HepG2 (cell line): ENCODE measurements around the gene RPLP2. TPM values are rescaled to one million over a fixed set of nuclear protein-coding genes. Genes with fewer than 3 reads are reported as not detected.

Source experiments
- AGO2 ChIP-seq: fragments of 200-400 bp; formaldehyde crosslinking; optimal IDR thresholded peaks from 2 replicates; pipeline ENCODE3; 2017; ENCODE audit warnings: mild to moderate bottlenecking, low read depth, low read length, moderate library complexity
- ETV6 ChIP-seq: sonication (generic); formaldehyde crosslinking; conservative IDR thresholded peaks from 2 replicates; pipeline ENCODE4 v1.4.0; 2020; ENCODE audit warnings: missing genetic modification reagents
- KDM5A ChIP-seq: fragments of 200-600 bp; sonication (generic); IDR thresholded peaks from 2 replicates; pipeline ENCODE4 v1.7.0; 2018; ENCODE audit warnings: antibody characterized with exemption, mild to moderate bottlenecking, low read length, borderline replicate concordance
- LCORL ChIP-seq, 2 experiments: fragments of 450-650 bp in 1 of 2; sonication (generic) in 1 of 2; formaldehyde crosslinking in 1 of 2; IDR thresholded peaks; 2 replicates each; pipeline versions ENCODE4 v1.5.0 to v1.6.1; 2017 to 2020; ENCODE audit warnings: antibody characterized with exemption in 1 of 2, missing genetic modification reagents in 1 of 2
- TMF1 ChIP-seq: sonication (generic); formaldehyde crosslinking; IDR thresholded peaks from 2 replicates; pipeline ENCODE4 v1.8.1; 2022; ENCODE audit warnings: low read depth, missing genetic modification reagents
- ZNF224 ChIP-seq: sonication (generic); formaldehyde crosslinking; IDR thresholded peaks from 2 replicates; pipeline ENCODE4 v1.5.0; 2020; ENCODE audit warnings: mild to moderate bottlenecking, missing genetic modification reagents
- ZNF746 ChIP-seq: sonication (generic); formaldehyde crosslinking; IDR thresholded peaks from 2 replicates; pipeline ENCODE4 v1.8.0; 2022; ENCODE audit warnings: mild to moderate bottlenecking, missing genetic modification reagents
- ZNF761 ChIP-seq: sonication (generic); formaldehyde crosslinking; conservative IDR thresholded peaks from 2 replicates; pipeline ENCODE4 v1.4.0; 2020; ENCODE audit warnings: mild to moderate bottlenecking, missing genetic modification reagents
- polyA plus RNA-seq, 8 experiments: library from polyadenylated mRNA; depleted of rRNA in 3 of 8; stranded (reverse) in 7 of 8; unstranded in 1 of 8; fragments of >200 nt; fragmentation: Illumina TruSeq in 4 of 8; extraction: Trizol in 4 of 8; gene quantifications; 2 replicates each; pipeline versions ENCODE4 v1.2.1 to v1.2.3, GENCODE V29; 2011 to 2016; ENCODE audit warnings: low read depth in 4 of 8, missing spikeins in 1 of 8, mixed read lengths in 1 of 8; ENCODE audit not compliant: insufficient read depth in 1 of 8
- total RNA-seq, 5 experiments: library from RNA; depleted of rRNA; stranded (reverse); fragments of >200 nt; fragmentation: Illumina TruSeq; extraction: Trizol; gene quantifications; 2 replicates each; pipeline ENCODE4 v1.2.3, GENCODE V29; 2016; ENCODE audit warnings: low read depth in 1 of 5
- TF ChIP-seq, protein P1 (sequence below): sonication (generic); formaldehyde crosslinking; IDR thresholded peaks from 2 replicates; pipeline ENCODE4 v1.4.0; 2020; ENCODE audit warnings: missing genetic modification reagents
- TF ChIP-seq, protein P2 (sequence below): sonication (generic); formaldehyde crosslinking; IDR thresholded peaks from 2 replicates; pipeline ENCODE4 v1.5.0; 2020; ENCODE audit warnings: missing genetic modification reagents, mild to moderate bottlenecking, borderline replicate concordance
- TF ChIP-seq, protein P3 (sequence below): sonication (generic); formaldehyde crosslinking; conservative IDR thresholded peaks from 2 replicates; pipeline ENCODE4 v1.5.0; 2020; ENCODE audit warnings: missing genetic modification reagents
- TF ChIP-seq, protein P4 (sequence below): sonication (generic); formaldehyde crosslinking; IDR thresholded peaks from 2 replicates; pipeline ENCODE4 v1.5.1; 2020; ENCODE audit warnings: missing genetic modification reagents, mild to moderate bottlenecking, borderline replicate concordance
- TF ChIP-seq, protein P5 (sequence below): sonication (generic); formaldehyde crosslinking; conservative IDR thresholded peaks from 2 replicates; pipeline ENCODE4 v1.8.0; 2022; ENCODE audit warnings: mild to moderate bottlenecking, moderate library complexity, missing genetic modification reagents

The RPLP2 gene
- total and polyA plus RNA-seq, 2 of the 13 experiments (the other 11 are each of a cell fraction or from before 2014, with no cell fraction given): 978 to 2,106 TPM

DNA sequence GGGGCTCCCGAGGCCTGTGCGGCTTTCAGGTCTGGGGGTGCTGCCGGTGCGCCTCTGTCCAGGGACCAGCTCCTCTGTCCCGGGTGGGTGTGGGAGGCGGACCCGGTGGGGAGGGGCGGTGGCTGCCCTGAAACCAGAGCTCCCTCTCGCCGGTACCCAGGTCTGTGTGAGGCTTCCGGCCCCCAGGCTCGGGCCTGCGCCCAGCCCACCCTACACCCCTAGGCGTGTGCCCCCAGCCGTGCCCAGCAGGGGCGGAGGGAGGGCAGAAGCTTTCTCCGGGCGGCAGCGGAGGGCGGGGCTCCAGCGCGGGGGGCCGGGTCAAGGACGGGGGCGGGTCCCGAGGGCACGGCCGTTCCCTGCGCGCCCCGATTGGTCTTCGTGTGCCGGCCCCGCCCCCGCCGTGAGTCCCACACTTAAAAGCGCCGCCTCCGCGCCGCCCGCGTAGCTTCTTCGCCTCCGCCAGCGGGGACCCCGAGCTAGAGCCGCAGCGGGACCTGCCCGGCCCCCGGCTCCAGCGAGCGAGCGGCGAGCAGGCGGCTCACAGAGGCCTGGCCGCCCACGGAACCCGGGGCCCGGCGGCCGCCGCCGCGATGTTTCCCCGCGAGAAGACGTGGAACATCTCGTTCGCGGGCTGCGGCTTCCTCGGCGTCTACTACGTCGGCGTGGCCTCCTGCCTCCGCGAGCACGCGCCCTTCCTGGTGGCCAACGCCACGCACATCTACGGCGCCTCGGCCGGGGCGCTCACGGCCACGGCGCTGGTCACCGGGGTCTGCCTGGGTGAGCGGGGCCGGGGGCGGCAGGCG lies 9.6 kb downstream of the RPLP2 start (continued):
- TF ChIP-seq, protein P1, sequence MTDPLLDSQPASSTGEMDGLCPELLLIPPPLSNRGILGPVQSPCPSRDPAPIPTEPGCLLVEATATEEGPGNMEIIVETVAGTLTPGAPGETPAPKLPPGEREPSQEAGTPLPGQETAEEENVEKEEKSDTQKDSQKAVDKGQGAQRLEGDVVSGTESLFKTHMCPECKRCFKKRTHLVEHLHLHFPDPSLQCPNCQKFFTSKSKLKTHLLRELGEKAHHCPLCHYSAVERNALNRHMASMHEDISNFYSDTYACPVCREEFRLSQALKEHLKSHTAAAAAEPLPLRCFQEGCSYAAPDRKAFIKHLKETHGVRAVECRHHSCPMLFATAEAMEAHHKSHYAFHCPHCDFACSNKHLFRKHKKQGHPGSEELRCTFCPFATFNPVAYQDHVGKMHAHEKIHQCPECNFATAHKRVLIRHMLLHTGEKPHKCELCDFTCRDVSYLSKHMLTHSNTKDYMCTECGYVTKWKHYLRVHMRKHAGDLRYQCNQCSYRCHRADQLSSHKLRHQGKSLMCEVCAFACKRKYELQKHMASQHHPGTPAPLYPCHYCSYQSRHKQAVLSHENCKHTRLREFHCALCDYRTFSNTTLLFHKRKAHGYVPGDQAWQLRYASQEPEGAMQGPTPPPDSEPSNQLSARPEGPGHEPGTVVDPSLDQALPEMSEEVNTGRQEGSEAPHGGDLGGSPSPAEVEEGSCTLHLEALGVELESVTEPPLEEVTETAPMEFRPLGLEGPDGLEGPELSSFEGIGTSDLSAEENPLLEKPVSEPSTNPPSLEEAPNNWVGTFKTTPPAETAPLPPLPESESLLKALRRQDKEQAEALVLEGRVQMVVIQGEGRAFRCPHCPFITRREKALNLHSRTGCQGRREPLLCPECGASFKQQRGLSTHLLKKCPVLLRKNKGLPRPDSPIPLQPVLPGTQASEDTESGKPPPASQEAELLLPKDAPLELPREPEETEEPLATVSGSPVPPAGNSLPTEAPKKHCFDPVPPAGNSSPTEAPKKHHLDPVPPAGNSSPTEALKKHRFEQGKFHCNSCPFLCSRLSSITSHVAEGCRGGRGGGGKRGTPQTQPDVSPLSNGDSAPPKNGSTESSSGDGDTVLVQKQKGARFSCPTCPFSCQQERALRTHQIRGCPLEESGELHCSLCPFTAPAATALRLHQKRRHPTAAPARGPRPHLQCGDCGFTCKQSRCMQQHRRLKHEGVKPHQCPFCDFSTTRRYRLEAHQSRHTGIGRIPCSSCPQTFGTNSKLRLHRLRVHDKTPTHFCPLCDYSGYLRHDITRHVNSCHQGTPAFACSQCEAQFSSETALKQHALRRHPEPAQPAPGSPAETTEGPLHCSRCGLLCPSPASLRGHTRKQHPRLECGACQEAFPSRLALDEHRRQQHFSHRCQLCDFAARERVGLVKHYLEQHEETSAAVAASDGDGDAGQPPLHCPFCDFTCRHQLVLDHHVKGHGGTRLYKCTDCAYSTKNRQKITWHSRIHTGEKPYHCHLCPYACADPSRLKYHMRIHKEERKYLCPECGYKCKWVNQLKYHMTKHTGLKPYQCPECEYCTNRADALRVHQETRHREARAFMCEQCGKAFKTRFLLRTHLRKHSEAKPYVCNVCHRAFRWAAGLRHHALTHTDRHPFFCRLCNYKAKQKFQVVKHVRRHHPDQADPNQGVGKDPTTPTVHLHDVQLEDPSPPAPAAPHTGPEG: peak; percentile 76; the same call in 1 of the 2 replicates
- 0 out of 2 replicates have a peak, but pooled peaks have one; percentile 25 for TF ChIP-seq ETV6 (CRISPR knock-in tag)
- TF ChIP-seq TMF1 (CRISPR knock-in tag): 0 out of 2 replicates have a peak, but pooled peaks have one; percentile 31
- TF ChIP-seq, protein P2, sequence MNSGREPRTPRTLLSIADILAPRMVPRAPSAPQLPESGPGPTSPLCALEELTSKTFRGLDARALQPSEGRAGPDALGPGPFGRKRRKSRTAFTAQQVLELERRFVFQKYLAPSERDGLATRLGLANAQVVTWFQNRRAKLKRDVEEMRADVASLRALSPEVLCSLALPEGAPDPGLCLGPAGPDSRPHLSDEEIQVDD: 0 out of 2 replicates have a peak, but pooled peaks have one; percentile 23
- TF ChIP-seq ZNF746 (CRISPR knock-in tag): peak; percentile 30
- TF ChIP-seq LCORL (IDR thresholded peaks at IDR 0.05): no peak
- peak; percentile 7; the same call in 1 of the 2 replicates for TF ChIP-seq LCORL (CRISPR knock-in tag; IDR thresholded peaks at IDR 0.05)
- TF ChIP-seq KDM5A: peak; percentile 32; the same call in 1 of the 2 replicates
- 0 out of 2 replicates have a peak, but pooled peaks have one; percentile 11 for TF ChIP-seq ZNF224 (CRISPR knock-in tag)
- 0 out of 2 replicates have a peak, but pooled peaks have one; percentile 27 for TF ChIP-seq ZNF761 (CRISPR knock-in tag)
- TF ChIP-seq, protein P3, sequence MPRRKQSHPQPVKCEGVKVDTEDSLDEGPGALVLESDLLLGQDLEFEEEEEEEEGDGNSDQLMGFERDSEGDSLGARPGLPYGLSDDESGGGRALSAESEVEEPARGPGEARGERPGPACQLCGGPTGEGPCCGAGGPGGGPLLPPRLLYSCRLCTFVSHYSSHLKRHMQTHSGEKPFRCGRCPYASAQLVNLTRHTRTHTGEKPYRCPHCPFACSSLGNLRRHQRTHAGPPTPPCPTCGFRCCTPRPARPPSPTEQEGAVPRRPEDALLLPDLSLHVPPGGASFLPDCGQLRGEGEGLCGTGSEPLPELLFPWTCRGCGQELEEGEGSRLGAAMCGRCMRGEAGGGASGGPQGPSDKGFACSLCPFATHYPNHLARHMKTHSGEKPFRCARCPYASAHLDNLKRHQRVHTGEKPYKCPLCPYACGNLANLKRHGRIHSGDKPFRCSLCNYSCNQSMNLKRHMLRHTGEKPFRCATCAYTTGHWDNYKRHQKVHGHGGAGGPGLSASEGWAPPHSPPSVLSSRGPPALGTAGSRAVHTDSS (CRISPR knock-in tag): 0 out of 2 replicates have a peak, but pooled peaks have one; percentile 31
- TF ChIP-seq, protein P4, sequence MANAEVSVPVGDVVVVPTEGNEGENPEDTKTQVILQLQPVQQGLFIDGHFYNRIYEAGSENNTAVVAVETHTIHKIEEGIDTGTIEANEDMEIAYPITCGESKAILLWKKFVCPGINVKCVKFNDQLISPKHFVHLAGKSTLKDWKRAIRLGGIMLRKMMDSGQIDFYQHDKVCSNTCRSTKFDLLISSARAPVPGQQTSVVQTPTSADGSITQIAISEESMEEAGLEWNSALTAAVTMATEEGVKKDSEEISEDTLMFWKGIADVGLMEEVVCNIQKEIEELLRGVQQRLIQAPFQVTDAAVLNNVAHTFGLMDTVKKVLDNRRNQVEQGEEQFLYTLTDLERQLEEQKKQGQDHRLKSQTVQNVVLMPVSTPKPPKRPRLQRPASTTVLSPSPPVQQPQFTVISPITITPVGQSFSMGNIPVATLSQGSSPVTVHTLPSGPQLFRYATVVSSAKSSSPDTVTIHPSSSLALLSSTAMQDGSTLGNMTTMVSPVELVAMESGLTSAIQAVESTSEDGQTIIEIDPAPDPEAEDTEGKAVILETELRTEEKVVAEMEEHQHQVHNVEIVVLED (CRISPR knock-in tag): peak; percentile 22; the same call in 1 of the 2 replicates
- TF ChIP-seq, protein P5, sequence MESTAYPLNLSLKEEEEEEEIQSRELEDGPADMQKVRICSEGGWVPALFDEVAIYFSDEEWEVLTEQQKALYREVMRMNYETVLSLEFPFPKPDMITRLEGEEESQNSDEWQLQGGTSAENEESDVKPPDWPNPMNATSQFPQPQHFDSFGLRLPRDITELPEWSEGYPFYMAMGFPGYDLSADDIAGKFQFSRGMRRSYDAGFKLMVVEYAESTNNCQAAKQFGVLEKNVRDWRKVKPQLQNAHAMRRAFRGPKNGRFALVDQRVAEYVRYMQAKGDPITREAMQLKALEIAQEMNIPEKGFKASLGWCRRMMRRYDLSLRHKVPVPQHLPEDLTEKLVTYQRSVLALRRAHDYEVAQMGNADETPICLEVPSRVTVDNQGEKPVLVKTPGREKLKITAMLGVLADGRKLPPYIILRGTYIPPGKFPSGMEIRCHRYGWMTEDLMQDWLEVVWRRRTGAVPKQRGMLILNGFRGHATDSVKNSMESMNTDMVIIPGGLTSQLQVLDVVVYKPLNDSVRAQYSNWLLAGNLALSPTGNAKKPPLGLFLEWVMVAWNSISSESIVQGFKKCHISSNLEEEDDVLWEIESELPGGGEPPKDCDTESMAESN (CRISPR knock-in tag): peak; percentile 39; the same call in 1 of the 2 replicates
- TF ChIP-seq AGO2: peak; percentile 32
